IMR-90 (cell line): Measurements from ENCODE around the gene GRM2. TPM values are rescaled to one million over a fixed set of nuclear protein-coding genes. Genes with fewer than 3 reads are reported as not detected.

ENCODE experiments used
- ATAC-seq: fragments of 200-7000 bp; cut with Tn5 transposase; 2 replicates; pipeline ENCODE4 v1.9.1; 2020; ENCODE audit warnings: low read depth, mild to moderate bottlenecking, moderate library complexity
- Bru-seq: library from RNA; stranded (reverse); fragments of 400-500 nt; gene quantifications from one replicate; lab custom pipeline; 2021; lab: Mats Ljungman, UMichigan
- BruChase-seq, 2 experiments: library from RNA; stranded (reverse); fragments of 400-500 nt; gene quantifications; one replicate each; lab custom pipeline; 2021; lab: Mats Ljungman, UMichigan
- BruUV-seq: library from RNA; stranded (reverse); fragments of 400-500 nt; replicated peaks from 2 replicates; lab custom pipeline; 2021; lab: Mats Ljungman, UMichigan
- CTCF ChIA-PET: fragments of 300-600 bp; formaldehyde crosslinking; extraction: SDS; loops from one replicate; lab custom pipeline; 2021; ENCODE audit warnings: antibody characterized with exemption; lab: Yijun Ruan, JAX
- POLR2A ChIA-PET: fragments of 300-600 bp; sonication (Branson Sonifier 250); formaldehyde crosslinking; loops from one replicate; lab custom pipeline; 2022; ENCODE audit warnings: antibody characterized with exemption; ENCODE audit not compliant: unreplicated experiment; lab: Charles Lee
- DNase-seq: peaks from one replicate; pipeline ENCODE4 v3.0.0; 2013
- H2AFZ ChIP-seq: replicated peaks from 2 replicates; pipeline ENCODE3; 2013; ENCODE audit warnings: low read length, mild to moderate bottlenecking; ENCODE audit not compliant: poor library complexity
- H2AK5ac ChIP-seq: 2 replicates; pipeline ENCODE4 v1.6.1; 2013; ENCODE audit warnings: low read depth, low read length, inconsistent platforms
- H2AK9ac ChIP-seq: replicated peaks from 2 replicates; pipeline ENCODE3; 2013; ENCODE audit warnings: mild to moderate bottlenecking, low read depth, low read length, moderate library complexity; ENCODE audit not compliant: poor library complexity
- H2BK120ac ChIP-seq: 2 replicates; pipeline ENCODE4 v1.6.1; 2013; ENCODE audit warnings: low read depth, low read length, inconsistent platforms
- H2BK15ac ChIP-seq: 3 replicates; pipeline ENCODE4 v1.6.1; 2013; ENCODE audit warnings: low read depth, low read length, inconsistent platforms
- H2BK20ac ChIP-seq: 2 replicates; pipeline ENCODE4 v1.6.1; 2013; ENCODE audit warnings: low read depth, mild to moderate bottlenecking, inconsistent platforms, low read length, moderate library complexity
- H2BK5ac ChIP-seq: 2 replicates; pipeline ENCODE4 v1.6.1; 2013; ENCODE audit warnings: mild to moderate bottlenecking, low read depth, low read length, inconsistent platforms; ENCODE audit not compliant: poor library complexity, severe bottlenecking
- H3K14ac ChIP-seq: replicated peaks from 2 replicates; pipeline ENCODE4 v1.6.1; 2013; ENCODE audit warnings: low read depth, low read length, inconsistent platforms
- H3K18ac ChIP-seq: 2 replicates; pipeline ENCODE4 v1.6.1; 2013; ENCODE audit warnings: low read depth, low read length, control low read depth
- H3K23ac ChIP-seq: 2 replicates; pipeline ENCODE4 v1.6.1; 2013; ENCODE audit warnings: low read depth, low read length, inconsistent platforms
- H3K27ac ChIP-seq: 2 replicates; pipeline ENCODE4 v1.5.1; 2013; ENCODE audit warnings: mild to moderate bottlenecking, control low read depth, low read length; ENCODE audit not compliant: insufficient read depth
- H3K27me3 ChIP-seq: 2 replicates; pipeline ENCODE4 v1.6.1; 2013; ENCODE audit warnings: low read length; ENCODE audit not compliant: control insufficient read depth, insufficient read depth
- H3K36me3 ChIP-seq: 2 replicates; pipeline ENCODE4 v1.6.1; 2013; ENCODE audit warnings: low read length, mixed read lengths; ENCODE audit not compliant: control insufficient read depth, insufficient read depth
- H3K4ac ChIP-seq: 2 replicates; pipeline ENCODE4 v1.6.1; 2013; ENCODE audit warnings: low read depth, low read length, inconsistent platforms
- H3K4me1 ChIP-seq: 2 replicates; pipeline ENCODE4 v1.6.1; 2013; ENCODE audit warnings: low read length, mixed read lengths; ENCODE audit not compliant: control insufficient read depth, insufficient read depth
- H3K4me2 ChIP-seq: 2 replicates; pipeline ENCODE4 v1.6.1; 2013; ENCODE audit warnings: low read depth, mild to moderate bottlenecking, control low read depth, low read length, moderate library complexity
- H3K4me3 ChIP-seq: 2 replicates; pipeline ENCODE4 v1.5.1; 2013; ENCODE audit warnings: low read depth, mild to moderate bottlenecking, control low read depth, low read length, moderate library complexity; ENCODE audit not compliant: insufficient read depth
- H3K56ac ChIP-seq: 2 replicates; pipeline ENCODE4 v1.6.1; 2013; ENCODE audit warnings: low read length, inconsistent platforms; ENCODE audit not compliant: insufficient read depth; ENCODE audit errors: extremely low read depth
- H3K79me1 ChIP-seq, 2 experiments: 2 replicates each; pipeline ENCODE4 v1.6.1; 2013; ENCODE audit warnings: low read length in 2 of 2, inconsistent platforms in 1 of 2, low read depth in 1 of 2
- H3K9ac ChIP-seq: 2 replicates; pipeline ENCODE4 v1.6.1; 2013; ENCODE audit warnings: low read depth, low read length, control low read depth
- H3K9me1 ChIP-seq: 2 replicates; pipeline ENCODE4 v1.6.1; 2013; ENCODE audit warnings: low read length, inconsistent platforms; ENCODE audit not compliant: insufficient read depth
- H3K9me3 ChIP-seq: 2 replicates; pipeline ENCODE4 v1.6.1; 2013; ENCODE audit warnings: low read length; ENCODE audit not compliant: control insufficient read depth, insufficient read depth
- H4K20me1 ChIP-seq: 2 replicates; pipeline ENCODE4 v1.6.1; 2013; ENCODE audit warnings: low read length, inconsistent platforms; ENCODE audit not compliant: insufficient read depth
- H4K5ac ChIP-seq: 2 replicates; pipeline ENCODE4 v1.6.1; 2013; ENCODE audit warnings: mild to moderate bottlenecking, low read depth, low read length, control low read depth
- H4K8ac ChIP-seq, 2 experiments: 2 replicates each; pipeline ENCODE4 v1.6.1; 2013; ENCODE audit warnings: low read depth in 2 of 2, low read length in 2 of 2, control low read depth in 1 of 2, inconsistent platforms in 1 of 2
- H4K91ac ChIP-seq: 2 replicates; pipeline ENCODE4 v1.6.1; 2013; ENCODE audit warnings: low read depth, low read length, inconsistent platforms; ENCODE audit not compliant: insufficient read depth
- MAZ ChIP-seq: IDR thresholded peaks from 2 replicates; pipeline ENCODE4 v1.6.1; 2012; ENCODE audit warnings: low read depth, mild to moderate bottlenecking, low read length, improper control_type of control experiment, moderate library complexity, borderline replicate concordance
- MXI1 ChIP-seq: IDR thresholded peaks from 2 replicates; pipeline ENCODE4 v1.6.1; 2012; ENCODE audit warnings: low read depth, mild to moderate bottlenecking, low read length, moderate library complexity, borderline replicate concordance
- NFE2L2 ChIP-seq: fragments of 150-350 bp; IDR thresholded peaks from 2 replicates; pipeline ENCODE4 v1.6.1; 2016; ENCODE audit warnings: low read depth, mild to moderate bottlenecking, low read length
- RAD21 ChIP-seq: IDR thresholded peaks from 2 replicates; pipeline ENCODE4 v1.6.1; 2012; ENCODE audit warnings: low read length, improper control_type of control experiment
- RCOR1 ChIP-seq: IDR thresholded peaks from 2 replicates; pipeline ENCODE4 v1.6.1; 2012; ENCODE audit warnings: mild to moderate bottlenecking, low read length, improper control_type of control experiment; ENCODE audit not compliant: insufficient replicate concordance
- WGBS, 2 experiments: methylation state at CpG; one replicate each; pipeline versions ENCODE4 v1.1.5 to v1.1.7; 2013; ENCODE audit warnings: missing lambda C conversion rate in 2 of 2; ENCODE audit not compliant: insufficient read length in 1 of 2; ENCODE audit errors: extremely low coverage in 2 of 2; 5-methylcytosine and 5-hydroxymethylcytosine counted together
- dilution Hi-C: fragments of 300-500 bp; cut with HindIII; formaldehyde crosslinking; loops from one replicate; pipeline ENCODE4 v1.14.3; 2018; ENCODE audit warnings: low sequenced_read_pairs; ENCODE audit not compliant: unreplicated experiment
- in situ Hi-C: fragments of 300-500 bp; cut with MboI; formaldehyde crosslinking; loops from 3 replicates; pipeline ENCODE4 v1.14.3; 2019; ENCODE audit warnings: low sequenced_read_pairs, inconsistent platforms, mixed read lengths
- intact Hi-C: fragments of 100-400 bp; cut with micrococcal nuclease; formaldehyde crosslinking; loops from 2 replicates; pipeline ENCODE4 v1.10.0; 2022
- long read RNA-seq: library from polyadenylated mRNA; unstranded; transcript quantifications from one replicate; pipeline ENCODE4 v2.0.0, GENCODE V29; 2021; ENCODE audit not compliant: unreplicated experiment
- polyA plus RNA-seq, 3 experiments: library from polyadenylated mRNA; depleted of rRNA; stranded (reverse); fragments of >200 nt; gene quantifications; 2 replicates each; pipeline ENCODE4 v1.2.3, GENCODE V29; 2012; ENCODE audit warnings: low replicate concordance in 1 of 3
- total RNA-seq: library from RNA; depleted of rRNA; stranded (reverse); fragments of >200 nt; gene quantifications from 2 replicates; pipeline ENCODE4 v1.2.3, GENCODE V29; 2012; rRNA removed

Gene GRM2
- total RNA-seq = under 0.01 TPM in 2 replicates
- polyA plus RNA-seq (2012; rRNA removed) = 0.14 and 0.19 TPM in 2 replicates
- 0.13 TPM in 1 of 2 replicates, not detected in the other for polyA plus RNA-seq (2012; cell fraction: cytosol; rRNA removed)
- 0.86 and 2.7 TPM in 2 replicates for polyA plus RNA-seq (2012; cell fraction: nucleus; rRNA removed; ENCODE audit: low replicate concordance)
- percentile 22 among the genes with signal in this experiment for Bru-seq, nascent RNA
- BruChase-seq, experiment 1, labeled RNA remaining after a 6-hour chase = percentile 17 among the genes with signal in this experiment
- BruChase-seq, experiment 2, labeled RNA remaining after a 2-hour chase = percentile 17 among the genes with signal in this experiment
- long read RNA-seq = 0 reads

- Histone ChIP-seq H4K91ac (no peak within 1 kb of the TSS), H3K14ac (no peak within 1 kb of the TSS), H3K36me3 (peaks cover 4% of the 10 kb centered on the region; the same call in 1 of the 2 replicates), H3K4me1 (no peaks in the 10 kb centered on the region), H2AK9ac (peak within 1 kb of the TSS; percentile 63), H3K18ac (no peak within 1 kb of the TSS), H3K9ac (no peak within 1 kb of the TSS), H3K4me2 (peak within 1 kb of the TSS; percentile 83), H3K9me3 (no peaks in the 10 kb centered on the region), H2AFZ (peak within 1 kb of the TSS; percentile 87), H2BK20ac (no peak within 1 kb of the TSS), H2BK15ac (no peak within 1 kb of the TSS), H4K20me1 (peaks cover 21% of the 10 kb centered on the region), H3K27me3 (peaks cover 15% of the 10 kb centered on the region; the same call in 1 of the 2 replicates), H3K79me1 (no peaks in the 10 kb centered on the region), H4K8ac (no peak within 1 kb of the TSS), H2BK120ac (no peak within 1 kb of the TSS), H3K4me3 (peak within 1 kb of the TSS; percentile 29), H3K23ac (no peak within 1 kb of the TSS; the same call in 1 of the 2 replicates), H2BK5ac (no peak within 1 kb of the TSS), H3K56ac (no peak within 1 kb of the TSS), H3K9me1 (peaks cover 3% of the 10 kb centered on the region; the same call in 1 of the 2 replicates), H3K27ac (no peak within 1 kb of the TSS), H4K5ac (no peak within 1 kb of the TSS), H2AK5ac (no peak within 1 kb of the TSS), H3K4ac (no peak within 1 kb of the TSS)
- intact Hi-C loops = no loop called here
- BruUV-seq = no TSS peak
- in situ Hi-C loops = no loop called here
- ChIA-PET CTCF (no interaction called here), POLR2A (interaction anchor here (0.6 kb wide), 1 partner anchor 757 kb away, joined by 4 read pairs; no protein-coding TSS in a partner anchor)
- dilution Hi-C loops = no loop called here
- 8% methylated on average over 18 of the region's 69 CpGs; no CpG with 5 or more reads in 1 of the 2 experiments for WGBS, 2 experiments
- TF ChIP-seq RCOR1 (peak; percentile 34), RAD21 (no peak), MAZ (peak; percentile 78; the same call in 1 of the 2 replicates), NFE2L2 (no peak), MXI1 (peak; percentile 86; the same call in 1 of the 2 replicates)
- DNase-seq = peak; percentile 83
- peak; percentile 99 for ATAC-seq
Observed at GRCh38 chr3:51706788-51707731, at the start of gene GRM2. GRM2 (plus strand) TSS chr3:51707068; CDS start chr3:51708984, 1,916 bp downstream.
